ENCODE data around the gene CPNE2.
"Not testable (repeated sequence)": the region's sequence is repeated elsewhere in the genome, so short reads cannot be mapped to it uniquely, and the experiment has no call there.

Gene CPNE2

DNA sequence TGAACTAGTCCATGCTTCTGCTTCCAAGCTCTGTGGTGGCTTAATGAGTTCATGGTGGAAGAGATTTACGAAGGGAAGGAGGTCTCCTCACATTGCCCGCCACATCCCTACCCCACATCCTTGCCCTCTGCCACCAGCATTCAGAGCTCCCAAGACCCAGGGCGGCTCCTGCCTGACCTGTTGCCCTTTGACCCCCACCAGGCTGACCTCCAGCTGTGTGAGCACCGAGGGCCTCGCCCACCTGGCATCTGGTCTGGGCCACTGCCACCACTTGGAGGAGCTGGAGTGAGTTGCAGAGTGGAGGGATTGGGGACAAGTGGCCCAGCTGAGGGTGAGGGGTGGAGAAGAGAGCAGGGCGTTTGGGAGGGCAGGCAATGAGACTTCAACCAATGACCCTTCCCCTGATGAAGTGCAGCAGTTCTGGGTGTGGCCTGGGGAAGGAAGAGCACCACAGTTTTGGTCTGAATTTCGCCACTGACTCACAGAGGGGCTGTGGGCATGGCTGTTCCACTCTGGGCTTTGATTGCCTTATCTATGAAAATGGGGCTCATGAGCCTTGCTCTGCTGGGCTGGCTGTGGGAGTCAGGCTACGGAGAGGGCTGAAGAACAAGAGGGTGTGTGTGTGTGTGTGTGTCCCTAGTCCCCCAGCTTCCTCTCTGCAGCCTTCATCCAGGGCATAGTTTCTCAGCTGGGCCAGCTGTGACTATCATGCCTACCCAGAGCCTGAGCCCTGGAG lies 22.6 kb upstream of the CPNE2 start:
- no peak for DNase-seq (ENCODE audit: low spot score)

DNA sequence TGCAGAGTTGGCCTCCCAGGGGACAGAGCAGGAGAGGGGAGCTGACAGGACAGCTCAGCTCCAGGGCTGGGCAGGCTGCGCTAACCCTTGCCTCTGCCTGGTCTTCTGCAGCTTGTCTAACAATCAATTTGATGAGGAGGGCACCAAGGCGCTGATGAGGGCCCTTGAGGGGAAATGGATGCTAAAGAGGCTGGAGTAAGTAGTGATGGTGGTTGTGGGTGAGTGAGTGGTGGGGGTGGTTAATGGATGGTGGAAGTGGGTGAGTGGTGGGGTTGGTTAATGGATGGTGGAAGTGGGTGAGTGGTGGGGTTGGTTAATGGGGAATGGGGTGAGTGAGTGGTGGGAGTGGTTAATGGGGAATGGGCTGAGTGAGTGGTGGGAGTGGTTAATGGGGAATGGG lies 22.0 kb upstream of the CPNE2 start:
- DNase-seq (ENCODE audit: low spot score): no peak

DNA sequence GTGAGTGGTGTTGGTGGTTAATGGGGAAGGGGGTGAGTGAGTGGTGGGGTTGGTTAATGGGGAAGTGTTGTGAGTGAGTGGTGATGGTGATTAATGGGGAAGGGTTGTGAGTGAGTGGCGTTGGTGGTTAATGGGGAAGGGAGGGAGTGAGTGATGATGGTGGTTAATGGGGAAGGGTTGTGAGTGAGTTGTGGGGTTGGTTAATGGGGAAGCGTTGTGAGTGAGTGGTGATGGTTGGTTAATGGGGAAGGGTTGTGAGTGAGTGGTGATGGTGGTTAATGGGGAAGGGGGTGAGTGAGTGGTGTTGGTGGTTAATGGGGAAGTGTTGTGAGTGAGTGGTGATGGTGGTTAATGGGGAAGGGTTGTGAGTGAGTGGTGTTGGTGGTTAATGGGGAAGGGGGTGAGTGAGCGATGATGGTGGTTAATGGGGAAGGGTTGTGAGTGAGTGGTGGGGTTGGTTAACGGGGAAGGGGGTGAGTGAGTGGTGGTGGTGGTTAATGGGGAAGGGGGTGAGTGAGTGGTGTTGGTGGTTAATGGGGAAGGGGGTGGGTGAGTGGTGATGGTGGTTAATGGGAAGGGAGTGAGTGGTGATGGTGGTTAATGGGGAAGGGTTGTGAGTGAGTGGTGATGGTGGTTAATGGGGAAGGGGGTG lies 21.2 kb upstream of the CPNE2 start:
- DNase-seq (ENCODE audit: low spot score): not testable (repeated sequence)

DNA sequence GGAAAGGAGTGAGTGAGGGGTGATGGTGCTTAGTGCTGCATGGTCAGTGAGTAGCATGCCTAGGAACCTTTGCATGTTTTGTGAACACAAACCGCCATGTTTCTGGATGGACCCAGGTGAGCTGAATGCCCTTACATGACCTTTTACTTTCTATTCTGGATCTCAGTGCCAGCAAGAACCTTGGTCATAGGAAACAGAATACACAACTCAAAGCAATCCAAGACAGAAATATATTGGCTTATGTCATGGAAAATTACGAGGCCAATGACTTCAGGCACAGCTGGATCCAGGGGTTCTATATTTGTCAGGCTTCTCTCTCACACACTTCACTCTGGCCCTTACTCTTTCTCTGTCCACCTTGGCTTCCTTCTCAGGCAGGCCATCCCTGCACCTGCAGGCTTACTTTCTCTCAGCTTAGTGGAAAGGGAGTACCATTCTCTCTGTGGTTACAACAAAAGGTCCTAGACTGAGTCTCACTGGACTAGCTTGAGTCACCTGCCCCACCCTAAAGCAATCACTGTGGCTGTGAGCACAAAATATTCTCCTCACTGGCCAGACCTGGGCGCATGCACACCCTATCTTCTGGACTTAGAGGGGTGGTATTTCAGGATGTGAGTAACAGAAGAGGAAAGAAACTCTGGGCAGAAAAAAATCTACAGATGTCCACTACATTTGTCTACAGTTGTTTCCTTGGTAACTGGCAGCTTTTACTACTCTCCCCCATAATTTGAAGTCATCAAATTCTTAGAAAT lies 20.4 kb upstream of the CPNE2 start:
- DNase-seq (ENCODE audit: low spot score): no peak

DNA sequence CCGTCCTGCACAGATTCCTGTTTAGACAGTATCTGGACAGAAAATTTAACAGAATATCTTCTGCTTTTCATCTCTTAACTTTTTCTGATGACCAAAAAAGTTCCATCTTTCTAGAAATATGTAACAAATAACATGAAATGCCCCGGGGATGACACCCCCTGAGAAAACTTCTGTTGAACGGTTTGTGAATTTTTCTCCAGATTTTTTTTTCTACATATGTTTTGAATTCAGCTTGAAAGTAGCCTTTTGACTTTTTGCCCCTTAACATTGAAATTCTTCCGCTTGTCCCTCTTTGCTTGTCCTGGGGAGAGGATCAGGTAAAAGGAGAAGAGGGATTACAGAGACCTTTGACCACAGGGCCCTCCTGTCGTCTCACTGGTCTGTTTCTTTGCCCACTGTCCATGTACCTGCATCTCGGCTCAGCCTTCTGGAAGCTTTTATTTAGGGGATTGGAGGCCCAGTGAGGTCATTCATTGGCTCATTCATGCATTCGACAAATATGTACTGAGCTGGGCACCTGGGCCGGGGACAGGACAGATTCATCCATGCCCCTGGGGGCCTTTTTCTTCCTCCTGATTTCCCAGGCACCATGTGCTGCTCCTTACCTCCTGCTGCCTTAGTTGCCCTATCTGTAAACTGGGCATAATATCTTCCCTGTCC lies 19.6 kb upstream of the CPNE2 start:
- no peak for DNase-seq (ENCODE audit: low spot score)

DNA sequence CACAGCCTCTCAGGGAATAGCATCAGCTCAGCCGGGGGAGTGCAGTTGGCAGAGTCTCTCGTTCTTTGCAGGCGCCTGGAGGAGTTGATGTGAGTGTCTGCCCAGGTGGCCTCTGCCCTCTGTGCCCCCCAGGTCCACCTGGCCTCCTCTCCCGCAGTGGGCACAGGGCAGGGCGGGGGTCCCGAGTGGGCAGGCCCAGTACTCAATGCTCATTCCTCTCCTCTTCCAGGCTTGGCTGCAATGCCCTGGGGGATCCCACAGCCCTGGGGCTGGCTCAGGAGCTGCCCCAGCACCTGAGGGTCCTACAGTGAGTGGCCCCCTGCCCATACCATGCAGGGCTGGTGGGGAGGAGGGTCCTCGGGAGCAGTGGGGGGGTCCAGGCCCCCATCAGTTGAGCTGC lies 14.7 kb upstream of the CPNE2 start:
- no peak for DNase-seq (ENCODE audit: low spot score)

DNA sequence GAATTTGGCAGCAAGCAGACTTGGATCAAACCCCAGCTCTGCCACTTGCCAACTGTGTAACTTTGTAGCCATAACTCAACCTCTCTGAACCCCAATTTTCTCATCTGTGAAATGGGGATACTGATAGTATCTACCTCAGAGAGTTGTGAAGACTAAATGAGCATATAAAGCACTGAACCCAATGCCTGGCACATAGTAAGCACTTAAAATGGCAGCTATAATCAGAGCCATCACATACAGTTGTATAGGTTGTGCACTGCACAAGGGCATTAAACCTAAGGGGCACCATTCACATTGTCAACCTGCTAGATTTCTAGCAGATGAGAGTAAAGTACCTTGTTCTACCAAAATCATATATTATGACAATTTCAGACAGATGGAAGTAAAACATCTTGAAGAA lies 10.6 kb upstream of the CPNE2 start:
- DNase-seq (ENCODE audit: low spot score): no peak

DNA sequence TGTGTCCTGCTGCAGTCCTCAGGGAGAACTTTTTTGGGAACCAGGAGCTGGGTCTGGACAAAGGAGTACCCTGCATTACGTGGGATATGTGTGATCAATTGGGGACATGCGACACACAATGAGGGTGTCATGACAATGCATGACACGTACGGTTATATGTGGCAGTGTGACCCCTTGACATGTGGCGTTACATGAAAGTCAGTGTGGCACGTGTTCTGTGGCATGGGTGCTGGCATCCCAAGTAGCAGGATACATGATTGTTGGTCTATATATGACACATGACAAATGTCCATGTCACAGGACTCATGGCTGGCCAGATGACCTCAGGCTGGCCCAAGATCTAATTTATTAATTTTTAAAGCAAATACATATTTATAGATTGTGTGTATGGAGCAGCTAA lies 9.7 kb upstream of the CPNE2 start:
- DNase-seq (ENCODE audit: low spot score): no peak

DNA sequence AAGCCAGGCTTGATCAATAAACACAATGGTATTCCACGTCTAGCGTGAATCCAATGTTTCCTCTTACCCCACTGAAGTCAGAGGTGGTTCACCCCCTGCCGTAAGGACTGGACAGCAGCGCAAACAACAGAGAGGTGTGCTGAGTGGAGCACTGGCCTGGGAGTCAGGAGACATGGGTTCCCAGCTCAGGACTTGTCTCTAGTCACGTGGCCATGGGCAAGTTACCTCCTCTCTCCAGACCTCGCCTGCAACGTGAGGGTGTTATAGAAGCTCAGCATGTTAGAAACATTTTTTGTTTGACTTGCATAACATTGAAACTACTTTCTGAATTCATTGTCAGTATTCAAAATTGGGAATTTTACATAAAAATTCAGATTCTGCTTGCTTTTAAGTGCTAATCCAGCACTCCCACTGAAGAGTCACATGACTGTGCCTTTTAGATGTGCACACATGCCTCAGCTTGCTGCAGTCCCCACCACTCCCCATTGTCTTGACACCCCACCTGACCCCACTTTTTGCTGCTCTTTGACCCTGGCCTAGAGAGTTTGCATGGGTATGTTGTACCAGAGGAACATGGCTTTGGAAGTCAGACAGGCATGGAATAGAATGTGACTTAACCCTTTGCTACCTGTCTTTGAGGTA lies 8.8 kb upstream of the CPNE2 start:
- no peak for DNase-seq (ENCODE audit: low spot score)

DNA sequence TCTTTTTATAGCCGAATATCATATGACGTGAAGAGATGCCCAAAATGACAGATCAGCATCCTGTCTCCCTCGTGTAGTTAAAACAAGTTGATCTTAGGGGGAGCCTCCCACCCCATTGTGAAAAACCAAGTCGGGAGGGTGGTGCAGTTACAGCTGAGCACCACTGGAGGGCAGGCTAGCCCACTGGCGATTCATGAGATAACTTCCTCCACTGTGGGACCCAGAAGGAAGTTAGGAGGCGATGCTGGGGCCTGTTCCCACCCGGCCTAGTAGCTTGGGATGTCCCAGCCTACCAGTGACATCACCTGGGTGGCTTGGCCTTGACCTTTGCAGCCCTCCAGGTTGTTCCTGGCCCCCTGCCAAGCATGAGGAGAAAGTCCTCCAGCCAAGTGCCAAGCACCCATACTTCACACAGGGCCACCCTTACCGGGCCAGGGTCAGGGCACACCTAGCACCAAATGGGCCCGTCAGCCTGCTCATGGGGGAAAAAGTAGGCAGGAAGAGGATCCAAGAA lies 8.1 kb upstream of the CPNE2 start:
- DNase-seq (ENCODE audit: low spot score): peak; percentile 65

DNA sequence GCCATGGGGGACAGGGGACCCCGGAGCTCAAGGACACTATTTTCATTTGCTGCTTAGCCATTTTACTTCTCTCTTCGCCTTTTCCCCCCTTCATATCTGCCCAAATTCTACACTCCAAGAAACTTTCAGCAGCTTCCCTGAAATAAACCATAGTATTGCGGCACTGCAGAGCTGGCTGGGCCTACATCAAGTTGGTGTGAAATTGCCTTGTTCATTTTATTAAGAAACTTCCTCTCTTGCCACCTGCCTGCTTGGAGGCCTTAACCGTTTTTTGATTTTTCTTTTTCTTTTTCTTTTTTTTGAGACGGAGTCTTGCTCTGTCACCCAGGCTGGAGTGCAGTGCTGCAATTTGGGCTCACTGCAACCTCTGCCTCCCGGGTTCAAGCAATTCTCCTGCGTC lies 7.4 kb upstream of the CPNE2 start:
- no peak for DNase-seq (ENCODE audit: low spot score)

DNA sequence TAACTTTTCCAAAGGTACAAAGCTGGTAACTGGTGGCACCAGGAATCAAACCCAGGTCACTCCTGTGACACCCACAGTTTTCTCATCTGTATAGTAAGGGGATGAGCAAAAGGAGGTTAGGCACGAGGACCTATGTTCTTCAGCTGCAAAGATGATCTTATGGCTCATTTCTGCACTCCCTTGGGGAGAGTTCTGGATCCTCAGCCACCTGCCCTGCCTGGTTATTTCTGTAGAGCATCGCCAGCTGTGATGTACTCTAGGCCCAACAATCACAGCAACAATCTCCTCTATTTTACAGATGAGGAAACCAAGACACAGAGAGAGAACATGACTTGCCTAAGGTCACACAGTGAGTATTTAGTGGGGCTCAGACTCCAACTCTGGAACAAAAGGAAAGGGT lies 5.4 kb upstream of the CPNE2 start:
- DNase-seq (ENCODE audit: low spot score): no peak

DNA sequence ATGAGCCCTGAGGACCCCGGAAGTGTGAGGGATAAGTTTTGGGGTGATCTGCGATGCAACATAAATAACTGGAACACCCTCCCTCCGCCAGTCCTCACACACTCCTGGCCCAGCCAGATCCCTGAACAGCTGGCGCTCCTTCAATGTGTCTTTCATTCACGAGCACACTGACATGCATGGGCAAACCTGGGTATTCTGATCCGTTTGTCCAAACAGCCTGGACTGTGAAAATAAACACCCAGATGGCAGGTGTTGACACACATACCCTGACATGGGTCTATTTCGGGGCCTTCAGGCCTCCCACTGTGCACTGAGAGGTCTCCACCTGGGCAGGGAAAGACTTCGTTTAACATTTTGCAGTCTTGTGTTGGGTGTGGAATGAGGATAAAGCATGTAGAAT lies 3.0 kb upstream of the CPNE2 start:
- no peak for DNase-seq (ENCODE audit: low spot score)

DNA sequence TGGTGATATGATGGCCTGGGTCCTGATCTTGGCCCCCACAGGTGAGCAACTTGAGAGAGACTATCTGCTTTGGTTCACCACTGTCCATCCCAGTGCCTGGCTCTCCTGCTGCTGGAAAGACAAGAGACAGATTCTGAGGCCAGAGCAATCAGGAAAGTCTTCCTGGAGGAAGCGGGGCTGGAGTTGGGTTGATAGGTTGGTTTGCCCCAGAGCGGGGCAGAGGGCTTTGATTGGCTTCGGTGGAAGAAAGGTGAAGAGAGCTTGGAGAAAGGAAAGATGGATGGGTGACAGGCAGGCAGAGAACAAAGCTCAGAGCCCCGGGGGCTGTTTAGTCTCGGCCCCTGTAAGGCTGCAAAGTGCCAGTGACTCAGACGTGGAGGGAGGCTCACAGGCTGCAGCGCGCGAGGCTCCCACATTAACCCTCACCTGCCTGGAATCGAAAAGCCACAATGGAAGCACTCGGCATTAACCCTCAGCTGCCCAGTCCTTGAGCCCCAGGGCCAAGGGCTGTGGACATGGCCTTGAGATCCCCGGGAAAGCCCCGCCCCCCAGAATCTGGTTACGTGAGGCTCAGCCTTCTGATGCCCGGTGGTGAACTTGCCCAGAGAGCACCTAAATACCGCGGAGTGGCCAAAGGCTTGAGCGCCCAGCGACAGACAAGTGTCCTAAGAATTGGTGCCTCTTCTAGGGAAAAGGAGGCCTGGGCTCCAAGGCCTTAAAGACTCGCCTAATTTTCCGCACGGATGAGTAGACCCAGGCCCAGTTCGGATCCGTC lies 996 bp upstream of the CPNE2 start:
- DNase-seq (ENCODE audit: low spot score): no peak

DNA sequence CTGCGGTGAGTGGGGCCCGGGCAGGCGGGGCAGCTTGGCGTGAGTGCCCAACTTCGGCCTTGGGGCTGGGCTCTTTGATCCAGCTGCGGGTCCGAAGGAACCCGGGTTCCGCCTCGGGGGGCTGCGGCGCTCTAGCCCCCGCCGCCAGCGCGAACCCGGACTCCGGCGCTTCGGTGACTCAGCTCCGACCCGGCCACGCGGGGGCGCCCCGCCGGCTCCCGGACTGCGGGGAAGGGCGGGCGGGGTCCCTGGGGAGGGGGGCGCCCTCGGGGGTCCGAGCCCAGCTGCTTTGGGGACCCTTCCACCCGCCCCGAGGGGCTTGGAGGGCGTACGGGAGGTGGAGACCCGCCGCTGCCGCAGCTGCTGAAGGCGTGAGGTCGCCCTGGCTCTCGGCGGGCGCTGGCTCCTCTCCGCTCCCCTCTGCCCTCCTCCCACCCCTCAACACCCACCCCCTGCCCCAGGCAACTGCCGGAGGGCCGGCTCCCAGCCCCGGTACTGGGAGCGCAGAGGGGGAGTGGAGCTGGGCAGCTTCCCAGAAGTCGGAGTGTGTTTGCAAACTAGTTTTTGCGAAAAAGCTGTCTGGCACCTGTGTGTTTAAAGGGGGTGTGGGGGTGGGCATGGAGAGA lies 516 bp downstream of the CPNE2 start:
- DNase-seq (ENCODE audit: low spot score): no peak

DNA sequence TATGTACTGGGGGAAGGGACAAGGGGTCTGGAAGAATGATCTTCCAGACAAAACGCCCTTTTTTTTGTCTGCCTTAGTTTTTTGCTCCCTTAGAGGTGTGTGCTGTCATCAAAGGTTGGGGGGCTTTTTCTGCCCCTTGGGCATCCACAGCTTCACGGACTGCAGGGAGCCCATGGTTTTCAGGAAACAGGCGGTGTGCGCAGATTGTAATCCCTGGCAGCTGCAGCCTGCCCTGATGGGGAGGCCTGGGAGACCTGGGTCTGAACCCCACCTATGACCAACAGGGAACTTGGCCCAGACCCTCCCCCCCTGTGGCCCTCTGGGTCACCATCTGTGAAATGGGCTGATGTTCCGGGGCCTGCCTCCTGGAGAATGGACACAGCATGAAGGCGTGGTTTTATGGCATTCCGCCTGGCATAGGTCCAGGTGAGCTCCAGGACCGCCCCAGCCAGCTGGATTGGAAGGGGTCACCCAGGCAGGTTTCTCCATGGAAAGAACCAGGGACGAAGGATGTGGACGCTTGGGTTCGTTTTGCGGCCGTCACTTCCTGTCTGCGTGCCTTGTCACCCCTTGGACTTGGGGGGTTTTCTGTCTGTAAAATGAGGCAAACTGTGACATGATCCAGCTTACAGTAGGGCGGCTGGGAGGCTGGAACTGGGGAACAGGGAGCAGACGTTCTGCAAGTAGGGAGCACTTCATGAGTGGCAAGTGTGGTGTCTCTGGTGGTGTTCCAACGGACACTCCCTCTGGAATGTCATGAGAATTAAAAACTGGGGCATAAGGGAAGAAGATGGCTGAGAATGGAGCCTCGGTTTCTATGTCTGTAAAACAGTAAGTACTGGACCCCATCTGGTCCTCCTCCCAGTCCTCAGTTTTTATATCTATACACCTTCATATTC lies 1.5 kb downstream of the CPNE2 start:
- no peak for DNase-seq (ENCODE audit: low spot score)

DNA sequence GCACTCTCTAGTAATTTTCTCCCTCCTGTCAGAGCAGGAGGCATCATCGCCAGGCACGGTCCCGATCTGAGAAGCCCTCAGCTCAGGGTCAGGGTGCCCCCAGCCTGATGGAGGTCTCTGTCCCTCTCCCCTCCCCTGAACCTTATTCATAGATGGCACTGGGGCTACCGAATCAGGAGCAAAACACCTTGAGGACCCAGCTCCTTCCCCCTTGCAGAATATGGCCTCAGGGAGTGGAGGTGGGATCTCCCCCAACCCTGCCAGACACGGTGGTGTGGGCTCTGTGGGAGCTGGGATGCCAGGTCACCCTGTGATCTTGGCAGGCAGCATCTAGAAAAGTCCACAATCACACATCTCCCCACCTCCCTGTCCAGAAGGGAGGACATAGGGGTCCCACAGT lies 2.5 kb downstream of the CPNE2 start:
- DNase-seq (ENCODE audit: low spot score): no peak

DNA sequence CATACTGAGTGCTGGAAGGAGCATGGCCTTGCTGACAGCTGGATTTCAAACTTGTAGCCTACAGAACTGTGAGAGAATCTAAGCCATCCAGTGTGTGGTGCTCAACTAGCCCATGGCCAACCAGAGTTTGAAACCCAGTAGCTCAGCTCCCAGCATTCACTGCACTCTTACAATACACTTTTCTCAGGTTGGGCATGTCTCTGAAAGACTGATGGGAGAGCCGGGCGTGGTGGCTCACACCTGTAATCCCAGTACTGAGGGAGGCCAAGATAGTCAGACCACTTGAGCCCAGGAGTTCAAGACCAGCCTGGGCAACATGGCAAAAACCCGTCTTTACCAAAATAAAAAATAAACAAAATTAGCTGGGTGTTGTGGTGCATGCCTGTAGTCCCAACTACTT lies 3.8 kb downstream of the CPNE2 start:
- DNase-seq (ENCODE audit: low spot score): no peak

DNA sequence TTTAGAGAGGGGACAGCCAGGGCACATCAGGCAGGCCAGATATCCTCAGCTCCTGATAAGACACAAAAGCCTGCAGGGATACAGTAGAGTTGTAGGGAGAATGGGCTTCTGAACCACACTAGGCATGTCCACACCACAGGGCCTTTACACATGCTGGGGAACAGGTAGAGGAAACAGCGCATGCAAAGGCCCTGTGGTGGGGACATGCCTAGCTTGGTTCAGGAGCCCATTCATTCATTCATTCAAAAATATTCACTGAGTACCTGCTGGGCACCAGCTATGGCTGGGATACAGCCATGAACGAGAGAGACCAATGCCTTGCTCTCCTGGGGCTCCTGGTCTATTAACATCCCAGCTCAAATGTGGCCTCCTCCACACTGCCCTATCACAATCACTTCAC lies 4.4 kb downstream of the CPNE2 start:
- no peak for DNase-seq (ENCODE audit: low spot score)
